MCF 10A (cell line): ENCODE results near the gene LPA. TPM values are rescaled to one million over a fixed set of nuclear protein-coding genes. Genes with fewer than 3 reads are reported as not detected.
"Not testable (repeated sequence)": the region's sequence is repeated elsewhere in the genome, so short reads cannot be mapped to it uniquely, and the experiment has no call there.

Experiments used
- BruUV-seq: library from RNA; stranded (reverse); fragments of 400-500 nt; replicated peaks from 2 replicates; lab custom pipeline; 2021; lab: Mats Ljungman, UMichigan
- CTCF ChIA-PET: fragments of 300-600 bp; sonication (Branson Sonifier 250); formaldehyde crosslinking; extraction: SDS; loops from one replicate; lab custom pipeline; 2021; ENCODE audit warnings: antibody characterized with exemption, inconsistent platforms; lab: Yijun Ruan, JAX
- POLR2A ChIA-PET: fragments of 300-600, 350-650 bp; sonication (Branson Sonifier 250); formaldehyde crosslinking; extraction: SDS; loops from one replicate; lab custom pipeline; 2020; ENCODE audit warnings: antibody characterized with exemption, inconsistent platforms; lab: Yijun Ruan, JAX
- DNase-seq: peaks from one replicate; pipeline ENCODE4 v3.0.0-alpha.2; 2018; ENCODE audit not compliant: unreplicated experiment
- H3K27ac Mint-ChIP-seq: one replicate; pipeline ENCODE4 v1.8.0; 2022; ENCODE audit warnings: mild to moderate bottlenecking, low read depth, mixed read lengths; ENCODE audit not compliant: unreplicated experiment
- H3K27me3 Mint-ChIP-seq: one replicate; pipeline ENCODE4 v1.8.0; 2022; ENCODE audit warnings: mixed read lengths; ENCODE audit not compliant: insufficient read depth, unreplicated experiment
- H3K36me3 Mint-ChIP-seq: one replicate; pipeline ENCODE4 v1.8.0; 2022; ENCODE audit warnings: mild to moderate bottlenecking, moderate library complexity, mixed read lengths; ENCODE audit not compliant: insufficient read depth, unreplicated experiment
- H3K4me1 Mint-ChIP-seq: one replicate; pipeline ENCODE4 v1.8.0; 2022; ENCODE audit warnings: mixed read lengths; ENCODE audit not compliant: insufficient read depth, unreplicated experiment
- H3K4me3 Mint-ChIP-seq: one replicate; pipeline ENCODE4 v1.8.0; 2022; ENCODE audit warnings: mild to moderate bottlenecking, moderate library complexity, mixed read lengths; ENCODE audit not compliant: unreplicated experiment
- H3K9me3 Mint-ChIP-seq: one replicate; pipeline ENCODE4 v1.8.0; 2022; ENCODE audit warnings: mixed read lengths; ENCODE audit not compliant: unreplicated experiment
- CTCF ChIP-seq: fragments of 200-600 bp; IDR thresholded peaks from one replicate; pipeline ENCODE4 v1.8.0; 2022; ENCODE audit warnings: antibody characterized with exemption, mild to moderate bottlenecking; ENCODE audit not compliant: unreplicated experiment
- intact Hi-C: fragments of 100-400 bp; cut with micrococcal nuclease; formaldehyde crosslinking; loops from 2 replicates; pipeline ENCODE4 v1.14.1; 2022
- total RNA-seq: library from RNA; stranded (reverse); gene quantifications from 2 replicates; pipeline ENCODE4 v1.2.3, GENCODE V29; 2022

LPA gene
- total RNA-seq, 1 experiment from 2014 or later: not detected

GRCh38 chr6:160583794-160584193, 80.3 kb downstream of the LPA start:
- BruUV-seq: no TSS peak
- H3K9me3 Mint-ChIP-seq: no peaks in the 10 kb centered on the region
- H3K27me3 Mint-ChIP-seq: peaks cover 32% of the 10 kb centered on the region
- DNase-seq: peak; percentile 56
- H3K4me3 Mint-ChIP-seq: no peak overlapping the region
- intact Hi-C loops: no loop called here
- POLR2A ChIA-PET: interaction anchor here (0.6 kb wide), 1 partner anchor 22 kb away, joined by 3 read pairs; no protein-coding TSS in a partner anchor
- H3K4me1 Mint-ChIP-seq: peaks cover 21% of the 10 kb centered on the region
- CTCF ChIA-PET: interaction anchor here (1.0 kb wide), 1 partner anchor 63 kb away, joined by 4 read pairs; no protein-coding TSS in a partner anchor
- no peak for TF ChIP-seq CTCF
- no peak overlapping the region for H3K27ac Mint-ChIP-seq
- H3K36me3 Mint-ChIP-seq: no peaks in the 10 kb centered on the region

GRCh38 chr6:160581406-160581805, 82.7 kb downstream of the LPA start:
- intact Hi-C loops: no loop called here
- H3K36me3 Mint-ChIP-seq: no peaks in the 10 kb centered on the region
- BruUV-seq: no TSS peak
- H3K4me3 Mint-ChIP-seq: no peak overlapping the region
- no peak for TF ChIP-seq CTCF
- H3K27me3 Mint-ChIP-seq: peaks cover 14% of the 10 kb centered on the region
- H3K4me1 Mint-ChIP-seq: peaks cover 21% of the 10 kb centered on the region
- ChIA-PET POLR2A (no interaction called here), CTCF (no interaction called here)
- H3K9me3 Mint-ChIP-seq: no peaks in the 10 kb centered on the region
- no peak overlapping the region for H3K27ac Mint-ChIP-seq
- no peak for DNase-seq

GRCh38 chr6:160578515-160578914, 85.6 kb downstream of the LPA start:
- H3K4me3 Mint-ChIP-seq, POLR2A ChIA-PET, H3K36me3 Mint-ChIP-seq, H3K27ac Mint-ChIP-seq, intact Hi-C loops, BruUV-seq, DNase-seq, H3K9me3 Mint-ChIP-seq: not testable (repeated sequence)
- Mint-ChIP-seq H3K4me1 (peaks cover 12% of the 10 kb centered on the region), H3K27me3 (peaks cover 14% of the 10 kb centered on the region)
- CTCF ChIA-PET: interaction anchor here (0.8 kb wide), 1 partner anchor 154 kb away, joined by 3 read pairs; no protein-coding TSS in a partner anchor

- POLR2A ChIA-PET: no interaction called here
- CTCF ChIA-PET: interaction anchor here (0.6 to 1.1 kb wide), 3 partner anchors 9 to 117 kb away, joined by 3 to 4 read pairs (median 3); no protein-coding TSS in a partner anchor
- Mint-ChIP-seq H3K4me3 (no peak overlapping the region), H3K36me3 (no peaks in the 10 kb centered on the region), H3K9me3 (no peaks in the 10 kb centered on the region), H3K4me1 (no peaks in the 10 kb centered on the region), H3K27ac (no peak overlapping the region), H3K27me3 (no peaks in the 10 kb centered on the region)
- no peak for DNase-seq
- BruUV-seq: no TSS peak
- TF ChIP-seq CTCF: no peak
- intact Hi-C loops: no loop called here
Measured at GRCh38 chr6:160573943-160574342, 90.1 kb downstream of the LPA start.

GRCh38 chr6:160571201-160571600, 92.9 kb downstream of the LPA start:
- DNase-seq, H3K36me3 Mint-ChIP-seq, H3K4me3 Mint-ChIP-seq, H3K27ac Mint-ChIP-seq, intact Hi-C loops, H3K9me3 Mint-ChIP-seq, H3K4me1 Mint-ChIP-seq, CTCF ChIA-PET, BruUV-seq: not testable (repeated sequence)
- POLR2A ChIA-PET: interaction anchor here (0.6 kb wide), 1 partner anchor 104 kb away, joined by 3 read pairs; no protein-coding TSS in a partner anchor
- peaks cover 18% of the 10 kb centered on the region for H3K27me3 Mint-ChIP-seq
